Body of pancreas (tissue), 4 donors: Measurements from ENCODE around the gene CRX. TPM values are rescaled to one million over a fixed set of nuclear protein-coding genes. Genes with fewer than 3 reads are reported as not detected.
A peak's percentile ranks its signal among the peaks of the same experiment; 100 is the strongest.

Experiments used
- ATAC-seq: fragments of 150-250 bp; one replicate; pipeline ENCODE4 v1.9.1; 2016
- DNase-seq, 4 donors: peaks; one replicate each; pipeline ENCODE4 v3.0.0-alpha.2; 2019
- H3K27ac ChIP-seq, 4 donors: fragments of 200-600 bp; sonication (generic); 1 replicate in 3 of 4; 2 replicates in 1 of 4; pipeline versions ENCODE4 v1.5.1 to v1.6.1; 2016 to 2019; ENCODE audit warnings: mild to moderate bottlenecking in 1 of 4, mixed read lengths in 1 of 4, moderate library complexity in 1 of 4
- H3K27me3 ChIP-seq, 2 donors: fragments of 200-600 bp; sonication (generic); one replicate each; pipeline ENCODE4 v1.6.0; 2016; ENCODE audit warnings: mild to moderate bottlenecking in 1 of 2
- H3K36me3 ChIP-seq, 2 donors: fragments of 200-600 bp; sonication (generic); replicated peaks in 1 of 2; 2 replicates each; pipeline ENCODE4 v1.5.1; 2016; ENCODE audit warnings: low read depth in 2 of 2; ENCODE audit not compliant: insufficient read depth in 1 of 2
- H3K4me1 ChIP-seq: fragments of 200-600 bp; sonication (generic); one replicate; pipeline ENCODE4 v1.6.0; 2016
- H3K4me3 ChIP-seq, 2 donors: fragments of 200-600 bp; sonication (generic); 1 replicate in 1 of 2; 2 replicates in 1 of 2; pipeline ENCODE4 v1.5.1; 2016 to 2019
- H3K9me3 ChIP-seq, 3 donors: fragments of 200-600 bp; sonication (generic); 1 replicate in 2 of 3; 2 replicates in 1 of 3; pipeline ENCODE4 v1.5.1; 2016
- POLR2A ChIP-seq, 3 donors: fragments of 450-650 bp; IDR thresholded peaks; one replicate each; pipeline ENCODE4 v1.6.1; 2016; ENCODE audit warnings: antibody characterized with exemption in 3 of 3, mild to moderate bottlenecking in 2 of 3
- WGBS, 2 donors: methylation state at CpG; one replicate each; pipeline ENCODE4 v1.1.5; 2017; 5-methylcytosine and 5-hydroxymethylcytosine counted together
- intact Hi-C: fragments of 100-400 bp; cut with DNase I; formaldehyde crosslinking; loops from one replicate; pipeline ENCODE4 v1.15.1; 2023
- total RNA-seq, 2 donors: library from RNA; depleted of rRNA; stranded (reverse); fragments of >200 nt; gene quantifications; one replicate each; pipeline ENCODE4 v1.1.0, GENCODE V29; 2016
- TF ChIP-seq, protein P1 (sequence below), 7 experiments: fragments of 450-650 bp in 4 of 7; fragments of 200-600 bp in 3 of 7; sonication (generic) in 3 of 7; IDR thresholded peaks; one replicate each; pipeline ENCODE4 v1.5.1; 2016 to 2019; ENCODE audit warnings: antibody characterized with exemption in 7 of 7

The CRX gene
- total RNA-seq, 2 donors from 2014 or later: not detected

DNA sequence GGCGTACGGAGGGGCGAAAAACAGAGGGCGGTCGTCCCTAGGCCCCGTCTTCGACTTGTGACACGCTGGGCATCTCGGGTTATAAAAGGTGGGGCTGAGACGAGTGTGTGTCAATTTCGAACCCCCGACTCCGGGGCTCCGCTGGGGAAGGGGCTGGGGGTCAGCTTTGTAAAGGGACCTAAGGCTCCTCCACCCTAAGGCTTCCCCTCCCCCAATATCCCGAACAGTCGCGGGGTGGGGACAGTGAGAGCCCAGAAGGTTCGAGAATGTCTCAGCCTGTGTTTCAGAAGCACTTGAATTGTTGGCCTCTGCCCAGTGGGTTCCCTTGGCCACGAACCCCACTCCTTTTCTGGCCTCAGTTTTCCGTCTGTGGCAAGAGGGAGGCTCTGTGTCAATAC is 42.8 kb upstream of the CRX start:
- ATAC-seq (no peak), DNase-seq (peak in 2 of 4 donors; percentile 20 to 49)
- peaks cover 51% of the 10 kb centered on the region for H3K4me1 ChIP-seq
- H3K36me3 ChIP-seq: no peaks in the 10 kb centered on the region
- H3K27ac ChIP-seq: peak overlapping the region; percentile 92 to 96 (median 94)
- 0 to 1% methylated on average over 1 to 20 of the region's 20 CpGs for WGBS, 2 donors
- H3K27me3 ChIP-seq: no peaks in the 10 kb centered on the region
- H3K4me3 ChIP-seq: peak overlapping the region; percentile 77 to 96
- no peaks in the 10 kb centered on the region for H3K9me3 ChIP-seq
- intact Hi-C loops: no loop called here
- no peak for TF ChIP-seq POLR2A (IDR thresholded peaks at IDR 0.05)
- TF ChIP-seq, protein P1, sequence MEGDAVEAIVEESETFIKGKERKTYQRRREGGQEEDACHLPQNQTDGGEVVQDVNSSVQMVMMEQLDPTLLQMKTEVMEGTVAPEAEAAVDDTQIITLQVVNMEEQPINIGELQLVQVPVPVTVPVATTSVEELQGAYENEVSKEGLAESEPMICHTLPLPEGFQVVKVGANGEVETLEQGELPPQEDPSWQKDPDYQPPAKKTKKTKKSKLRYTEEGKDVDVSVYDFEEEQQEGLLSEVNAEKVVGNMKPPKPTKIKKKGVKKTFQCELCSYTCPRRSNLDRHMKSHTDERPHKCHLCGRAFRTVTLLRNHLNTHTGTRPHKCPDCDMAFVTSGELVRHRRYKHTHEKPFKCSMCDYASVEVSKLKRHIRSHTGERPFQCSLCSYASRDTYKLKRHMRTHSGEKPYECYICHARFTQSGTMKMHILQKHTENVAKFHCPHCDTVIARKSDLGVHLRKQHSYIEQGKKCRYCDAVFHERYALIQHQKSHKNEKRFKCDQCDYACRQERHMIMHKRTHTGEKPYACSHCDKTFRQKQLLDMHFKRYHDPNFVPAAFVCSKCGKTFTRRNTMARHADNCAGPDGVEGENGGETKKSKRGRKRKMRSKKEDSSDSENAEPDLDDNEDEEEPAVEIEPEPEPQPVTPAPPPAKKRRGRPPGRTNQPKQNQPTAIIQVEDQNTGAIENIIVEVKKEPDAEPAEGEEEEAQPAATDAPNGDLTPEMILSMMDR (IDR thresholded peaks at IDR 0.05): no peak

DNA sequence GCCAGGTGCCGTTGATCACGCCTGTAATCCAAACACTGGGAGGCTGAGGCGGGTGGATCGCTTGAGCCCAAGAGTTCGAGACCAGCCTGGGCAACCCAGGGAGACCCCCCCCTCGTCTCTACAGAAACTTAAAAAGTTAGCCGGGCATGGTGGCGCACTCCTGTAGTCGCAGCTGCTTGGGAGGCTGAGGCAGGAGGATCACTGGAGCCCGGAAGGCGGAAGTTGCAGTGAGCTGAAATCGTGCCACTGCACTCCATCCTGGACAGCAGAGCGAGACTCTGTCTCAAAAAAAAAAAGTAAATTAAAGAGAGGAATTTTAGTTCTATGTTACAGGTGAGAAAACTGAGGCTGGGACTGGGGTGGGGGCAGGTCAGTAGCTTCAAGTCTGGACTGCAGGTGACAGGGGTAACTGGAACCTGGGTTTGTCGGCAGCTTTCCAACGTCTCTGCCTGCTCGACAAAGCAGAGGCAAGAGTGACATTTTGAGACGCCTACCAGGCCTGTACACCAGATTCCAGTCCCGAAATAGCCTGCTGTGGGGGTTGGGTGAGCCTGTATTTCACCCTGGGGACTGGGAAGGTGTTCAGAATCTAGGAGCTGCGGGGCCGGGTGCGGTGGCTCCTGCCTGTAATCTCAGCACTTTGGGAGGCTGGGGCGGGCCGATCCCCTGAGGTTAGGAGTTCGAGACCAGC is 42.1 kb upstream of the CRX start:
- no peak for TF ChIP-seq POLR2A (IDR thresholded peaks at IDR 0.05)
- TF ChIP-seq, protein P1 (IDR thresholded peaks at IDR 0.05): no peak
- peak overlapping the region in 1 of 2 donors; percentile 96 for H3K4me3 ChIP-seq
- H3K9me3 ChIP-seq: no peaks in the 10 kb centered on the region
- H3K27ac ChIP-seq: peak overlapping the region; percentile 92 to 96 (median 94)
- ATAC-seq (no peak), DNase-seq (peak; percentile 43 to 68 (median 63))
- intact Hi-C loops: no loop called here
- peaks cover 0 to 3% of the 10 kb centered on the region in 2 donors for H3K36me3 ChIP-seq
- no peaks in the 10 kb centered on the region for H3K27me3 ChIP-seq
- H3K4me1 ChIP-seq: peaks cover 51% of the 10 kb centered on the region
- 38 to 40% methylated on average over 21 to 24 of the region's 24 CpGs for WGBS, 2 donors

DNA sequence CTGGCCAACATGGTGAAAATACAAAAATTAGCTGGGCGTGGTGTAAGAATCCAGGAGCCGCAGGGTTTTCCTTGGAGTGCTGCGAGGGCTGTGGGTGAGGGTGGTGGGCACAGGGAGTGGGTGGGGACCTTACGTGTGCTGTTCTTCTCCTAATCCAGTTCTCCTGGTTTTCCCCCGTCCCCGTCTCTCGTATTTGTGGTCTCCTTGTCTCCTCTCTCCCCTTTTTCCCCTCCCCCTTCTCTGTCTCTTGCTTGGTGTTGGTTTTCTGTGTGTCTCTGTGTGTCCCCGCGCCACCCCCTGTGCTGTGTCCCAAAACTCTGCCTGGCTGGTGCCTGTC is 41.6 kb upstream of the CRX start:
- no peaks in the 10 kb centered on the region for H3K9me3 ChIP-seq
- peaks cover 0 to 3% of the 10 kb centered on the region in 2 donors for H3K36me3 ChIP-seq
- DNase-seq: no peak
- TF ChIP-seq, protein P1 (IDR thresholded peaks at IDR 0.05): no peak
- TF ChIP-seq POLR2A (IDR thresholded peaks at IDR 0.05): no peak
- no peaks in the 10 kb centered on the region for H3K27me3 ChIP-seq
- WGBS, 2 donors: 85 to 95% methylated on average over 9 of the region's 9 CpGs
- H3K4me1 ChIP-seq: peaks cover 51% of the 10 kb centered on the region
- ATAC-seq: no peak
- no peak overlapping the region for H3K4me3 ChIP-seq
- peak overlapping the region in 3 of 4 donors; percentile 93 to 96 (median 95) for H3K27ac ChIP-seq
- intact Hi-C loops: no loop called here

DNA sequence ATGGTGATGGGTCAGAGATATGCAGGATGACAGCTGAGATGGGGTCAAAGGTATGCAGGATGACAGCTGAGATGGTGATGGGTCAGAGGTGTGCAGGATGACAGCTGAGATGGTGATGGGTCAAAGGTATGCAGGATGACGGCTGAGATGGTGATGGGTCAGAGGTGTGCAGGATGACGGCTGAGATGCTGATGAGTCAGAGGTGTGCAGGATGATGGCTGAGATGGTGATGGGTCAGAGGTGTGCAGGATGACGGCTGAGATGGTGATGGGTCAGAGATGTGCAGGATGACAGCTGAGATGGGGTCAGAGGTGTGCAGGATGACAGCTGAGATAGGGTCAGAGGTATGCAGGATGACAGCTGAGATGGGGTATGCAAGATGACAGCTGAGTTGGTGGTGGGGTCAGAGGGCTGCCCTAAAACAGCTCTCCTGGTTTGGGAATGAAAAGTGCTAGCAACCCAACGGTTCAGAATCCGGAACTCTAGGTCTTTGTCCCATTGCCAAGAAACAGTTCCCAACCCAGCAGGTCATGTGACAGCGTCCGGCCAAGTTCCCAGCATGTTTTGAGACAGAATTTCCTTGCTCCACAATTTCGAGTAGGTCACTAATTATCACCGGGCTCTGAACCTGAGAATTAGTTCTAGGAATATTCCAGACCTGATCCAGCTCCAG is 40.0 kb upstream of the CRX start:
- 44 to 63% methylated on average over 7 to 9 of the region's 9 CpGs for WGBS, 2 donors
- DNase-seq (peak in 3 of 4 donors; percentile 51 to 64 (median 64)), ATAC-seq (no peak)
- H3K9me3 ChIP-seq: no peaks in the 10 kb centered on the region
- peaks cover 0 to 3% of the 10 kb centered on the region in 2 donors for H3K36me3 ChIP-seq
- intact Hi-C loops: no loop called here
- H3K4me1 ChIP-seq: peaks cover 49% of the 10 kb centered on the region
- H3K4me3 ChIP-seq: no peak overlapping the region
- H3K27ac ChIP-seq: peak overlapping the region in 1 of 4 donors; percentile 11
- H3K27me3 ChIP-seq: no peaks in the 10 kb centered on the region
- TF ChIP-seq, protein P1 (IDR thresholded peaks at IDR 0.05): no peak
- no peak for TF ChIP-seq POLR2A (IDR thresholded peaks at IDR 0.05)
